Activated T-helper 2 cell treated with anti-CD3 and anti-CD28 coated beads, Interferon-gamma antibody, Interleukin-2, Interleukin-4, amounts not matched to agents 10 μg/mL and 5 μg/mL and 100 μg/mL, durations not matched to agents 14 hours and 24 hours and 36 hours (primary cell): ENCODE results near the gene MAVS. TPM values are rescaled to one million over a fixed set of nuclear protein-coding genes. Genes with fewer than 3 reads are reported as not detected.

Experiments
- DNase-seq: peaks from one replicate; pipeline ENCODE4 v3.0.0; 2021; ENCODE audit warnings: low spot score
- H3K27ac Mint-ChIP-seq: one replicate; pipeline ENCODE4 v1.8.0; 2021; ENCODE audit warnings: mixed read lengths
- H3K27me3 Mint-ChIP-seq: one replicate; pipeline ENCODE4 v1.8.0; 2021; ENCODE audit warnings: low read depth, mixed read lengths
- H3K36me3 Mint-ChIP-seq: one replicate; pipeline ENCODE4 v1.8.0; 2021; ENCODE audit warnings: low read depth, mixed read lengths
- H3K4me1 Mint-ChIP-seq: one replicate; pipeline ENCODE4 v1.8.0; 2021; ENCODE audit warnings: low read depth, mixed read lengths
- H3K4me3 Mint-ChIP-seq: one replicate; pipeline ENCODE4 v1.8.0; 2021; ENCODE audit warnings: low read depth, mild to moderate bottlenecking, moderate library complexity, mixed read lengths
- H3K9me3 Mint-ChIP-seq: one replicate; pipeline ENCODE4 v1.8.0; 2021; ENCODE audit warnings: mixed read lengths
- intact Hi-C: fragments of 100-400 bp; cut with micrococcal nuclease; formaldehyde crosslinking; loops from one replicate; pipeline ENCODE4 v1.15.1; 2023
- total RNA-seq: library from RNA; stranded (reverse); gene quantifications from 2 replicates; pipeline ENCODE4 v1.2.3, GENCODE V29; 2022

Gene MAVS
- total RNA-seq, 1 donor from 2014 or later, result 41.0 TPM

GRCh38 chr20:3915691-3916090 lies 69.1 kb downstream of the MAVS start:
- intact Hi-C loops, result no loop called here
- no peaks in the 10 kb centered on the region for H3K27me3 Mint-ChIP-seq

DNA sequence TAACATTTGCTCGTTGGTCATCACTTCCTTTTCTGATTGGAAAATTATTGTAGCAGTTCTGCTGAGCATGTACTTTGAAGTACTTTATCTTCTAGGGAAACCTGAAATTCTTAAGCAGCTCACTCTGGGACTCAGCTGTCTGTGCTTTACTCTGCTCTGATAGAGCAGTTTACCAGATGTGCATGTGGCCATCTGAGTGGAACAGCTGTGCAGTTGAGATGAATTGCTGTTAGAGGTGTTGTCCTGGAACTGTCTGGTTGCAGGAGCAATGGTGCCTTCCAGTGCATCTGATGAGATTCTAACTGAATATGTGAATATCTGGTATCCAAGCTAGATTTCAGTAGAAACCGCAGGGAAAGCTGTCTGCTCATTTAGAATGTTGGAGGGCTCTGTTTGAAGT lies 69.7 kb downstream of the MAVS start:
- intact Hi-C loops, result no loop called here
- H3K36me3 Mint-ChIP-seq, result peaks cover 74% of the 10 kb centered on the region
- H3K4me1 Mint-ChIP-seq, result peaks cover 30% of the 10 kb centered on the region
- H3K4me3 Mint-ChIP-seq, result no peak overlapping the region
- no peak overlapping the region for H3K27ac Mint-ChIP-seq
- no peaks in the 10 kb centered on the region for H3K27me3 Mint-ChIP-seq
- no peak for DNase-seq
- H3K9me3 Mint-ChIP-seq, result no peaks in the 10 kb centered on the region

More at GRCh38 chr20:3915691-3916090, 69.1 kb downstream of the MAVS start:
- no peak overlapping the region for H3K4me3 Mint-ChIP-seq
- peaks cover 30% of the 10 kb centered on the region for H3K4me1 Mint-ChIP-seq
- no peaks in the 10 kb centered on the region for H3K9me3 Mint-ChIP-seq
- H3K36me3 Mint-ChIP-seq, result peaks cover 75% of the 10 kb centered on the region
- DNase-seq, result no peak
- H3K27ac Mint-ChIP-seq, result peak overlapping the region; percentile 48

GRCh38 chr20:3919352-3919751 lies 72.7 kb downstream of the MAVS start:
- intact Hi-C loops, result no loop called here

DNA sequence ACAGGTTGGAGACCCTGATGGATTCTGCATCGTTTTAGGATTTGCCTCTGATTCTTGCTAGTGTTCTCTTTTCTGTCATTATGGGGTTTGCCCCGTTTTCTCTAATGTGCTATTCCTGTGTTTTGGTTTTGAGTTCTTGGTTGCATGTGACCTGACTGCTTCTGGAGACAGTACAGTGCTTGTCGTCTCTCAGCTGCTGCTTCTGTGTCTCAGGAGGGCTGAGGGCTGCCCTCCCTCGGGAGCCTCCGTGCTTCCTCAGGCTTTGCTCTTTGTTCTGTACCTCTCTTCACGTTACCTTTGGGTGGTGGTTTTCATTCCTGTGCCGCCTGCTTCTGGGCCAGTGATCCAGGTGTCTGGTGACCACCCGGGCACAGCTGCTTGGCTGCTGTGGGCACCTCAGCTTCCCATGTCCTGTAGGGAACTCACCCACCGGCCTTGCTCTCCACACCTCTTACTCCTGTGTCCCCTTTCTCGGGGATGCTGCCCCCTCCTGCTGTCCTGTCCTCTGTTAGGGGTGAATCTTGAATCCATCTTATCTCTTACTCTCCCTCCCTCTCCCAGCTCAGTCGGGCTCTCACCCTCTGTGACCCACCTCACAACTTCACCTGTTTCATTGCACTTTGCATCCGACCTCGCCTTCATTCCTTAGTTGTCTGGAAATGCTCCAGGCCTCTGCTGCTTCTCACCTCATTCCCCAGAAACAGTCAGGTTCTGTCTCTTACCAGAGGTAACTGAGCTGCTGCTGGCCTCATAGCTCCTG lies 75.8 kb downstream of the MAVS start:
- Mint-ChIP-seq H3K4me1 (peaks cover 35% of the 10 kb centered on the region), H3K27ac (peak overlapping the region; percentile 74), H3K4me3 (no peak overlapping the region), H3K36me3 (peaks cover 68% of the 10 kb centered on the region), H3K9me3 (no peaks in the 10 kb centered on the region), H3K27me3 (no peaks in the 10 kb centered on the region)
- intact Hi-C loops, result no loop called here
- no peak for DNase-seq

More at GRCh38 chr20:3919352-3919751, 72.7 kb downstream of the MAVS start:
- H3K4me3 Mint-ChIP-seq, result no peak overlapping the region
- DNase-seq, result no peak
- H3K4me1 Mint-ChIP-seq, result peaks cover 44% of the 10 kb centered on the region
- no peak overlapping the region for H3K27ac Mint-ChIP-seq
- no peaks in the 10 kb centered on the region for H3K9me3 Mint-ChIP-seq
- H3K36me3 Mint-ChIP-seq, result peaks cover 77% of the 10 kb centered on the region
- no peaks in the 10 kb centered on the region for H3K27me3 Mint-ChIP-seq

GRCh38 chr20:3922983-3923339 lies 76.3 kb downstream of the MAVS start:
- no peaks in the 10 kb centered on the region for H3K27me3 Mint-ChIP-seq
- intact Hi-C loops, result no loop called here
- no peak for DNase-seq
- H3K36me3 Mint-ChIP-seq, result peaks cover 67% of the 10 kb centered on the region
- H3K9me3 Mint-ChIP-seq, result no peaks in the 10 kb centered on the region
- peak overlapping the region; percentile 74 for H3K27ac Mint-ChIP-seq
- no peak overlapping the region for H3K4me3 Mint-ChIP-seq
- H3K4me1 Mint-ChIP-seq, result peaks cover 35% of the 10 kb centered on the region

DNA sequence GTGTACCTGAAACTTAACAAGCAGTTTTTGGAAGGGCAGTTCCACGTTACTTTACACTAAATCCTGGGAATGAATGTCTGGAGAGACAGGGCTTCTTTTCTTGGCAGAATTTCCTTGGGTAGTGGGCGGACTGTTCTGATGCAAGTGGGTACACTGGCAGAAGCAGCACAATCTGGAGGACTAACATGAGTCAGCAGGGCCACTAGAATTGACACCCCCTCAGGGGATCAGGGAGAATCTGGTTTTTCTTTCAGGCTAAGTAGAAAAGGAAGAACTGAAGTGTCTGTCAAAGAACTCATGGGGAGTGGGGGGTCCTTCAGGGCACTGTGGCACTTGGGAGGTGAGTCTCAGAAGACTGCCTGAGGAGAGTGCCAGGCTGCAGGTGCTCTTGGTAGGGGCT lies 77.2 kb downstream of the MAVS start:
- peaks cover 32% of the 10 kb centered on the region for H3K4me1 Mint-ChIP-seq
- no peaks in the 10 kb centered on the region for H3K9me3 Mint-ChIP-seq
- no peaks in the 10 kb centered on the region for H3K27me3 Mint-ChIP-seq
- no peak for DNase-seq
- H3K27ac Mint-ChIP-seq, result peak overlapping the region; percentile 40
- intact Hi-C loops, result no loop called here
- H3K4me3 Mint-ChIP-seq, result no peak overlapping the region
- H3K36me3 Mint-ChIP-seq, result peaks cover 61% of the 10 kb centered on the region

DNA sequence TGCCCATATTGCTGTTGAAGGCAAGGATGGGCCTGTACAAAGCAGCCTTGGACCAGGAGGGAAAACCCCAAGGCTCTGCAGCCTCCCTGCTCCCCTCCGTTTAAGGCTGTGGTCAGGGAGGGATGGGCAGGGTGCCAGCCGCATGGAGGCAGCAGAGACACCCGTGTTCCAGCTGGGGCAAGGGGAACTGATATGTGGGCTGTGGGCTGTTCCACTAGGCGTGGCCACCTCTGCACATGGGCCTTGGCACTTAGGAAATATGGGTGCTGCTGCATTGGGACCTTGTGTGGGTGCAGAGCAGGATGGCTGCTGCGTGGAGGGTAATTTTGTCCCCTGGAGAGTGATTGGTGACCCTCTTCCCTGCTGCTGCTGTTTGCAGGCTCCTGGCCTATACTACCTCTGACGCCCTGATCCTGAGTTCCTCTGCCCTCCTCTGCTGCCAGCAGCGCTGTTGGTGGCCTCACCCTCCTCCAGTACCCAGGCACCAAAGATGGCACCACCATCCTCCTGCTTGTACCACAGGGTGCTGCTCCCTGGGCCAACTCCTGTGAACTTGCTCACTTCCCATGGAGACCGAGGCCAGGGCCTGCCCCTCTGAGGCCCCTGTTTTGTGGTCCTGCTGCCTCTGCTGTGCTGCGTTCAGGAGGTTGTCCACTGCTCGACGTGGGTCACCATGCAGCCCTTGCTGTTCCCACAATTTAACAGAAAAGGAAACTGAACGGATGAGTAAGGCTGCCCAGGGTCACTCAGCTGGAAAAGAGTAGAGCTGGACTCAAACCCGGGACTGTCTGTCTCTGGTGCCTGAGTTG lies 77.9 kb downstream of the MAVS start:
- no peaks in the 10 kb centered on the region for H3K27me3 Mint-ChIP-seq
- no peak overlapping the region for H3K4me3 Mint-ChIP-seq
- no peaks in the 10 kb centered on the region for H3K9me3 Mint-ChIP-seq
- H3K27ac Mint-ChIP-seq, result no peak overlapping the region
- intact Hi-C loops, result no loop called here
- no peak for DNase-seq
- H3K4me1 Mint-ChIP-seq, result peaks cover 28% of the 10 kb centered on the region
- H3K36me3 Mint-ChIP-seq, result peaks cover 55% of the 10 kb centered on the region

GRCh38 chr20:3925113-3925695 lies 78.6 kb downstream of the MAVS start:
- no peaks in the 10 kb centered on the region for H3K9me3 Mint-ChIP-seq
- peaks cover 53% of the 10 kb centered on the region for H3K36me3 Mint-ChIP-seq
- peak overlapping the region; percentile 10 for H3K27ac Mint-ChIP-seq
- H3K4me3 Mint-ChIP-seq, result no peak overlapping the region
- no peak for DNase-seq
- intact Hi-C loops, result no loop called here
- H3K4me1 Mint-ChIP-seq, result peaks cover 28% of the 10 kb centered on the region
- H3K27me3 Mint-ChIP-seq, result no peaks in the 10 kb centered on the region

Other genes starting within 250 kb of the MAVS start
- not detected in 2 replicates for gene GFRA4, start 183.4 kb upstream of the MAVS start, total RNA-seq
- gene ADAM33, start 164.8 kb upstream of the MAVS start, total RNA-seq, result not detected in 2 replicates
- not detected in 2 replicates for gene SIGLEC1, start 134.2 kb upstream of the MAVS start, total RNA-seq
- gene HSPA12B, start 114.1 kb upstream of the MAVS start, total RNA-seq, result 0.05 TPM in 1 of 2 replicates, not detected in the other
- 55.8 and 56.3 TPM in 2 replicates for gene ADISSP, start 79.1 kb upstream of the MAVS start, total RNA-seq
- not detected in 2 replicates for gene SPEF1, start 65.4 kb upstream of the MAVS start, total RNA-seq
- 66.1 and 68.9 TPM in 2 replicates for gene CENPB, start 60.1 kb upstream of the MAVS start, total RNA-seq
- gene CDC25B, start 50.5 kb upstream of the MAVS start, total RNA-seq, result 101 and 103 TPM in 2 replicates
- gene AP5S1, start 26.3 kb upstream of the MAVS start, total RNA-seq, result 11.9 and 12.8 TPM in 2 replicates
- 49.2 and 51.4 TPM in 2 replicates for gene PANK2, start 42.6 kb downstream of the MAVS start, total RNA-seq
- gene RNF24, start 168.7 kb downstream of the MAVS start, total RNA-seq, result 15.8 and 17.7 TPM in 2 replicates